K562 (cell line): ENCODE results near the gene SMARCB1. TPM values are rescaled to one million over a fixed set of nuclear protein-coding genes. Genes with fewer than 3 reads are reported as not detected.

Source experiments
- ATAC-seq: fragments of 200-7000 bp; cut with Tn5 transposase; 3 replicates; pipeline ENCODE4 v1.9.1; 2020; ENCODE audit warnings: moderate library complexity
- BruUV-seq: library from RNA; stranded (reverse); fragments of 400-500 nt; replicated peaks from 2 replicates; lab custom pipeline; 2021; lab: Mats Ljungman, UMichigan
- CTCF ChIA-PET: fragments of 300-600 bp; formaldehyde crosslinking; extraction: SDS; loops from one replicate; lab custom pipeline; 2021; ENCODE audit warnings: low intra/inter-chr PET ratio; lab: Yijun Ruan, JAX
- POLR2A ChIA-PET: fragments of 300-600, 350-650 bp; sonication (Branson Sonifier 250); formaldehyde crosslinking; extraction: SDS; loops from one replicate; lab custom pipeline; 2021; ENCODE audit warnings: antibody characterized with exemption, inconsistent platforms; lab: Yijun Ruan, JAX
- DNase-seq, 4 experiments: peaks; one replicate each; pipeline versions ENCODE4 v3.0.0 to v3.0.0-alpha.2; 2011 to 2018; ENCODE audit warnings: low spot score in 3 of 4, mixed read lengths in 3 of 4; ENCODE audit errors: extremely low read depth in 1 of 4
- FAIRE-seq: peaks from 2 replicates; lab custom pipeline; 2011; peaks lifted over from hg19 to GRCh38; lab: Jason Lieb, UNC
- H2AFZ ChIP-seq: 2 replicates; pipeline ENCODE4 v1.6.0; 2011; ENCODE audit warnings: low read depth, low read length, control low read depth, inconsistent platforms
- H3K27ac ChIP-seq: fragments of 200-600 bp; 3 replicates; pipeline ENCODE4 v1.8.0; 2011; ENCODE audit warnings: low read depth, mild to moderate bottlenecking, control low read depth, inconsistent platforms, low read length, moderate library complexity, mixed read lengths; ENCODE audit errors: extremely low read depth
- H3K27me3 ChIP-seq, 2 experiments: fragments of 300-600 bp in 1 of 2; 2 replicates in 1 of 2; 3 replicates in 1 of 2; pipeline versions ENCODE4 v1.6.0 to v1.8.0; 2011; ENCODE audit warnings: inconsistent platforms in 2 of 2, low read length in 2 of 2, mild to moderate bottlenecking in 1 of 2, mixed read lengths in 1 of 2, moderate library complexity in 1 of 2; ENCODE audit not compliant: control insufficient read depth in 2 of 2, insufficient read depth in 2 of 2
- H3K36me3 ChIP-seq: fragments of 300-600 bp; 3 replicates; pipeline ENCODE4 v1.8.0; 2011; ENCODE audit warnings: mild to moderate bottlenecking, low read length, inconsistent platforms; ENCODE audit not compliant: control insufficient read depth, insufficient read depth
- H3K4me1 ChIP-seq, 2 experiments: fragments of 200-600 bp in 1 of 2; replicated peaks in 1 of 2; 2 replicates in 1 of 2; 3 replicates in 1 of 2; pipeline versions ENCODE4 v1.5.1 to v1.8.0; 2011; ENCODE audit warnings: inconsistent platforms in 2 of 2, low read length in 2 of 2, mild to moderate bottlenecking in 1 of 2, mixed read lengths in 1 of 2, moderate library complexity in 1 of 2; ENCODE audit not compliant: control insufficient read depth in 2 of 2, insufficient read depth in 2 of 2
- H3K4me2 ChIP-seq: 2 replicates; pipeline ENCODE4 v1.6.1; 2011; ENCODE audit warnings: low read length, control low read depth, inconsistent platforms, mixed read lengths; ENCODE audit not compliant: insufficient read depth
- H3K4me3 ChIP-seq: fragments of 200-600 bp; sonication (generic), shearing (Covaris generic); 2 replicates; pipeline ENCODE4 v1.5.1; 2016; ENCODE audit warnings: control low read depth, inconsistent platforms
- H3K79me2 ChIP-seq: fragments of 200-600 bp; 3 replicates; pipeline ENCODE4 v1.8.0; 2011; ENCODE audit warnings: low read length, inconsistent platforms; ENCODE audit not compliant: control insufficient read depth, insufficient read depth
- H3K9ac ChIP-seq, 2 experiments: 2 replicates each; pipeline versions ENCODE4 v1.6.0 to v1.6.1; 2011; ENCODE audit warnings: low read depth in 2 of 2, low read length in 2 of 2, control low read depth in 1 of 2, inconsistent platforms in 1 of 2, mild to moderate bottlenecking in 1 of 2, mixed read lengths in 1 of 2; ENCODE audit not compliant: insufficient read depth in 1 of 2
- H3K9me1 ChIP-seq: one replicate; pipeline ENCODE4 v1.6.0; 2011; ENCODE audit warnings: inconsistent platforms, mild to moderate bottlenecking, low read length, moderate library complexity; ENCODE audit not compliant: control insufficient read depth, insufficient read depth
- H3K9me3 ChIP-seq: replicated peaks from 2 replicates; pipeline ENCODE4 v1.5.1; 2011; ENCODE audit warnings: low read depth, low read length, inconsistent platforms; ENCODE audit not compliant: control insufficient read depth, insufficient read depth
- H4K20me1 ChIP-seq: replicated peaks from 2 replicates; pipeline ENCODE4 v1.6.1; 2011; ENCODE audit warnings: low read length, inconsistent platforms, mixed read lengths; ENCODE audit not compliant: control insufficient read depth, insufficient read depth
- BCL6 ChIP-seq: fragments of 250-450 bp; sonication (Bioruptor Pico); IDR thresholded peaks from 2 replicates; pipeline ENCODE4 v1.4.0; 2020
- CBFA2T2 ChIP-seq: fragments of 450-650 bp; conservative IDR thresholded peaks from 2 replicates; pipeline ENCODE4 v1.6.1; 2017; ENCODE audit warnings: mild to moderate bottlenecking
- CC2D1A ChIP-seq: fragments of 450-650 bp; IDR thresholded peaks from 2 replicates; pipeline ENCODE4 v1.6.1; 2017; ENCODE audit warnings: mild to moderate bottlenecking
- CHD4 ChIP-seq: fragments of 200-600 bp; sonication (generic); IDR thresholded peaks from 3 replicates; pipeline ENCODE4 v1.6.1; 2012; ENCODE audit warnings: low read depth, mild to moderate bottlenecking, mixed read lengths, low read length, inconsistent platforms; ENCODE audit not compliant: insufficient read depth, insufficient replicate concordance, poor library complexity, severe bottlenecking
- CREM ChIP-seq: IDR thresholded peaks from 2 replicates; pipeline ENCODE4 v1.6.1; 2014; ENCODE audit warnings: antibody characterized with exemption, low read depth
- CXXC5 ChIP-seq: fragments of 250-450 bp; sonication (Bioruptor Pico); IDR thresholded peaks from 2 replicates; pipeline ENCODE4 v1.8.0; 2022; ENCODE audit warnings: inconsistent platforms, mild to moderate bottlenecking, moderate library complexity
- ETV1 ChIP-seq: fragments of 450-650 bp; conservative IDR thresholded peaks from 2 replicates; pipeline ENCODE4 v1.6.1; 2016; ENCODE audit warnings: missing genetic modification characterization, control low read depth, low read depth, missing compliant biosample characterization
- KAT7 ChIP-seq: sonication (generic); formaldehyde crosslinking; IDR thresholded peaks from 2 replicates; pipeline ENCODE4 v1.8.0; 2022; ENCODE audit warnings: missing genetic modification reagents, mild to moderate bottlenecking, borderline replicate concordance
- NFIC ChIP-seq: fragments of 450-650 bp; IDR thresholded peaks from 2 replicates; pipeline ENCODE4 v1.6.1; 2017; ENCODE audit warnings: mild to moderate bottlenecking, inconsistent platforms
- NR2C2 ChIP-seq, 2 experiments: fragments of 200-800 bp in 1 of 2; sonication (Bioruptor generic) in 1 of 2; sonication (generic) in 1 of 2; formaldehyde crosslinking in 1 of 2; IDR thresholded peaks; 2 replicates each; pipeline versions ENCODE4 v1.6.1 to v1.8.0; 2016 to 2022; ENCODE audit warnings: mild to moderate bottlenecking in 1 of 2, missing compliant biosample characterization in 1 of 2, missing genetic modification characterization in 1 of 2, missing genetic modification reagents in 1 of 2
- RBM14 ChIP-seq: fragments of 200-400 bp; formaldehyde crosslinking; IDR thresholded peaks from 2 replicates; pipeline ENCODE4 v1.6.1; 2018; ENCODE audit warnings: low read depth, mild to moderate bottlenecking, low read length, moderate library complexity, borderline replicate concordance; ENCODE audit not compliant: insufficient read depth
- ZNF23 ChIP-seq: fragments of 250-450 bp; sonication (Bioruptor Pico); IDR thresholded peaks from 2 replicates; pipeline ENCODE4 v1.4.0; 2020; ENCODE audit warnings: mild to moderate bottlenecking
- ZSCAN32 ChIP-seq: fragments of 450-650 bp; formaldehyde crosslinking; IDR thresholded peaks from 2 replicates; pipeline ENCODE4 v1.4.0; 2020; ENCODE audit warnings: mild to moderate bottlenecking, moderate library complexity
- WGBS: fragments of 100-300 bp; shearing (Covaris generic); methylation state at CpG from one replicate; pipeline ENCODE4 v1.1.6; 2016; ENCODE audit warnings: low coverage, mixed read lengths; ENCODE audit not compliant: insufficient coverage; ENCODE audit errors: missing lambda C conversion rate; 5-methylcytosine and 5-hydroxymethylcytosine counted together
- in situ Hi-C: fragments of 300-500 bp; cut with MboI; formaldehyde crosslinking; loops from 4 replicates; pipeline ENCODE4 v1.15.0; 2018; ENCODE audit warnings: inconsistent platforms, mixed read lengths
- intact Hi-C: fragments of 100-400 bp; cut with micrococcal nuclease; formaldehyde crosslinking; loops from 2 replicates; pipeline ENCODE4 v1.14.2; 2022
- polyA plus RNA-seq, 8 experiments: library from polyadenylated mRNA; depleted of rRNA in 4 of 8; stranded (reverse) in 5 of 8; unstranded in 3 of 8; fragments of >200 nt; fragmentation: Nextera tagmentation in 2 of 8; fragmentation: Illumina TruSeq in 1 of 8; extraction: Ambion mirVana in 2 of 8; extraction: Trizol in 1 of 8; gene quantifications; 2 replicates each; pipeline versions ENCODE4 v1.2.1 to v1.2.3, GENCODE V29; 2011 to 2014; ENCODE audit warnings: inconsistent platforms in 1 of 8, missing spikeins in 1 of 8
- total RNA-seq, 7 experiments: library from RNA; depleted of rRNA in 6 of 7; stranded (reverse); fragments of >200 nt in 6 of 7; fragmentation: Illumina TruSeq in 2 of 7; extraction: Trizol in 2 of 7; gene quantifications; 2 replicates each; pipeline versions ENCODE4 v1.2.1 to v1.2.3, GENCODE V29; 2011 to 2021; ENCODE audit warnings: low replicate concordance in 1 of 7
- TF ChIP-seq, protein P1 (sequence below), 2 experiments: fragments of 450-650 bp; conservative IDR thresholded peaks; 2 replicates each; pipeline ENCODE4 v1.6.1; 2017; ENCODE audit warnings: mild to moderate bottlenecking in 2 of 2, moderate library complexity in 2 of 2
- TF ChIP-seq, protein P2 (sequence below): fragments of 250-450 bp; sonication (Bioruptor Pico); IDR thresholded peaks from 2 replicates; pipeline ENCODE4 v1.8.0; 2022; ENCODE audit warnings: moderate library complexity, mild to moderate bottlenecking, inconsistent platforms
- TF ChIP-seq, protein P3 (sequence below): fragments of 450-650 bp; conservative IDR thresholded peaks from 2 replicates; pipeline ENCODE4 v1.6.1; 2016; ENCODE audit warnings: missing genetic modification characterization, low read depth, mild to moderate bottlenecking, missing compliant biosample characterization, moderate library complexity
- TF ChIP-seq, protein P4 (sequence below): fragments of 250-450 bp; sonication (Bioruptor Pico); IDR thresholded peaks from 2 replicates; pipeline ENCODE4 v1.5.0; 2021; ENCODE audit warnings: mild to moderate bottlenecking, borderline replicate concordance

The SMARCB1 gene
- total and polyA plus RNA-seq, 9 of the 15 experiments (the other 6 are each of a cell fraction or from before 2014, with no cell fraction given) = 1.2 to 113 (median 65.4) TPM

DNA sequence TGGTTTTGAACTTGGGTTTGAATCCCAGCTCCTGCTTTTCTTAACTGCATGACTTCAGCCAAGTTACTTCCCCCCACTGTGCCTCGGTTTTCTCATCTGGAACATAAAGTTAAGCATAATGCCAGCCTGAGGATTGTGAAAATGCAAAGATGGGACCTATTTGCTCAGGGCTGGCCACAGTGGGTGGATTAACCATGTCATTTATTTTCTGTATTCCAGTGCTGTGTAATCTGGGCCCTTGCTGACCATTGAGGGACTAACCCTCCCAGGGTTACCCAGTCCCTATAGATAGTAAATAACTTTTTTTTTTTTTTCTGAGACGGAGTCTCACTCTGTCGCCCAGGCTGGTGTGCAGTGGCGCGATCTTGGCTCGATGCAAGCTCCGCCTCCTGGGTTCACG, 31.1 kb upstream of the SMARCB1 start (continued):
- TF ChIP-seq NR2C2 (CRISPR knock-in tag; IDR thresholded peaks at IDR 0.05) = no peak
- TF ChIP-seq NR2C2 (tag; IDR thresholded peaks at IDR 0.05) = no peak
- no peak for TF ChIP-seq CHD4
- no peak for TF ChIP-seq ZNF23 (CRISPR knock-in tag)
- no peak for TF ChIP-seq CBFA2T2

DNA sequence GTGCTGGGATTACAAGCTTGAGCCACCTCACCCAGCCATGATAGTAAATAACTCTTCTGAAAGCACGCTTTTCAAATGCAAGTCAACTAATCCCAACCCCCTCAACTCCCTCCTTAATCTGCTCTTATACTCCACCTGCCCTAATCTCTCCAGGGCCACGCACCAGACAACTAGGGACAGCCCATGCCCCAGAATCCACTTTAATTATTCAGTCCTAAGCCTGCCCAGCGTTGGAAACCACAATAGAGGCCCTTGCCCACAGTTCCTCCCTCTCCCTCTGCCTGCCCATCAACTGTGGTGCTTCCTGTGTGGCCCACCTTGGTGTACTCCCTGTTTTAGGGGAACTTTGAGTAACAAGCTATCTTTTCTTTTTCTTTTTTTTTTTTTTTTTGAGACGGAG, 29.9 kb upstream of the SMARCB1 start:
- Histone ChIP-seq H4K20me1 (no peaks in the 10 kb centered on the region), H3K27ac (no peak overlapping the region), H3K27me3 (no peaks in the 10 kb centered on the region), H3K4me1 (peaks cover 4 to 11% of the 10 kb centered on the region in 2 experiments; a peak in 3 of 5 replicates), H3K79me2 (no peaks in the 10 kb centered on the region), H3K9me3 (no peaks in the 10 kb centered on the region), H3K4me2 (no peak overlapping the region), H3K9me1 (no peaks in the 10 kb centered on the region), H3K4me3 (no peak overlapping the region), H2AFZ (no peak overlapping the region), H3K36me3 (no peaks in the 10 kb centered on the region), H3K9ac (no peak overlapping the region)
- POLR2A ChIA-PET = interaction anchor here (0.6 to 2.0 kb wide), 2 partner anchors 9 to 220 kb away, joined by 3 to 4 read pairs; no protein-coding TSS in a partner anchor
- 13% methylated on average over 3 of the region's 4 CpGs for WGBS
- FAIRE-seq = no peak
- no peak for ATAC-seq
- in situ Hi-C loops = no loop called here
- CTCF ChIA-PET = no interaction called here
- no TSS peak for BruUV-seq
- no peak for DNase-seq
- intact Hi-C loops = no loop called here
- TF ChIP-seq ETV1 = no peak
- TF ChIP-seq ZSCAN32 (CRISPR knock-in tag) = no peak
- TF ChIP-seq, protein P1, sequence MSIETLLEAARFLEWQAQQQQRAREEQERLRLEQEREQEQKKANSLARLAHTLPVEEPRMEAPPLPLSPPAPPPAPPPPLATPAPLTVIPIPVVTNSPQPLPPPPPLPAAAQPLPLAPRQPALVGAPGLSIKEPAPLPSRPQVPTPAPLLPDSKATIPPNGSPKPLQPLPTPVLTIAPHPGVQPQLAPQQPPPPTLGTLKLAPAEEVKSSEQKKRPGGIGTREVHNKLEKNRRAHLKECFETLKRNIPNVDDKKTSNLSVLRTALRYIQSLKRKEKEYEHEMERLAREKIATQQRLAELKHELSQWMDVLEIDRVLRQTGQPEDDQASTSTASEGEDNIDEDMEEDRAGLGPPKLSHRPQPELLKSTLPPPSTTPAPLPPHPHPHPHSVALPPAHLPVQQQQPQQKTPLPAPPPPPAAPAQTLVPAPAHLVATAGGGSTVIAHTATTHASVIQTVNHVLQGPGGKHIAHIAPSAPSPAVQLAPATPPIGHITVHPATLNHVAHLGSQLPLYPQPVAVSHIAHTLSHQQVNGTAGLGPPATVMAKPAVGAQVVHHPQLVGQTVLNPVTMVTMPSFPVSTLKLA (conservative IDR thresholded peaks at IDR 0.05) = no peak
- TF ChIP-seq, protein P2, sequence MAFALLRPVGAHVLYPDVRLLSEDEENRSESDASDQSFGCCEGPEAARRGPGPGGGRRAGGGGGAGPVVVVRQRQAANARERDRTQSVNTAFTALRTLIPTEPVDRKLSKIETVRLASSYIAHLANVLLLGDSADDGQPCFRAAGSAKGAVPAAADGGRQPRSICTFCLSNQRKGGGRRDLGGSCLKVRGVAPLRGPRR (CRISPR knock-in tag) = no peak
- no peak for TF ChIP-seq CC2D1A
- no peak for TF ChIP-seq RBM14
- TF ChIP-seq CREM = no peak
- no peak for TF ChIP-seq CXXC5 (CRISPR knock-in tag)
- no peak for TF ChIP-seq BCL6 (CRISPR knock-in tag)
- TF ChIP-seq NFIC = no peak
- TF ChIP-seq, protein P3, sequence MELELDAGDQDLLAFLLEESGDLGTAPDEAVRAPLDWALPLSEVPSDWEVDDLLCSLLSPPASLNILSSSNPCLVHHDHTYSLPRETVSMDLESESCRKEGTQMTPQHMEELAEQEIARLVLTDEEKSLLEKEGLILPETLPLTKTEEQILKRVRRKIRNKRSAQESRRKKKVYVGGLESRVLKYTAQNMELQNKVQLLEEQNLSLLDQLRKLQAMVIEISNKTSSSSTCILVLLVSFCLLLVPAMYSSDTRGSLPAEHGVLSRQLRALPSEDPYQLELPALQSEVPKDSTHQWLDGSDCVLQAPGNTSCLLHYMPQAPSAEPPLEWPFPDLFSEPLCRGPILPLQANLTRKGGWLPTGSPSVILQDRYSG (tag) = no peak
- no peak for TF ChIP-seq KAT7
- TF ChIP-seq, protein P4, sequence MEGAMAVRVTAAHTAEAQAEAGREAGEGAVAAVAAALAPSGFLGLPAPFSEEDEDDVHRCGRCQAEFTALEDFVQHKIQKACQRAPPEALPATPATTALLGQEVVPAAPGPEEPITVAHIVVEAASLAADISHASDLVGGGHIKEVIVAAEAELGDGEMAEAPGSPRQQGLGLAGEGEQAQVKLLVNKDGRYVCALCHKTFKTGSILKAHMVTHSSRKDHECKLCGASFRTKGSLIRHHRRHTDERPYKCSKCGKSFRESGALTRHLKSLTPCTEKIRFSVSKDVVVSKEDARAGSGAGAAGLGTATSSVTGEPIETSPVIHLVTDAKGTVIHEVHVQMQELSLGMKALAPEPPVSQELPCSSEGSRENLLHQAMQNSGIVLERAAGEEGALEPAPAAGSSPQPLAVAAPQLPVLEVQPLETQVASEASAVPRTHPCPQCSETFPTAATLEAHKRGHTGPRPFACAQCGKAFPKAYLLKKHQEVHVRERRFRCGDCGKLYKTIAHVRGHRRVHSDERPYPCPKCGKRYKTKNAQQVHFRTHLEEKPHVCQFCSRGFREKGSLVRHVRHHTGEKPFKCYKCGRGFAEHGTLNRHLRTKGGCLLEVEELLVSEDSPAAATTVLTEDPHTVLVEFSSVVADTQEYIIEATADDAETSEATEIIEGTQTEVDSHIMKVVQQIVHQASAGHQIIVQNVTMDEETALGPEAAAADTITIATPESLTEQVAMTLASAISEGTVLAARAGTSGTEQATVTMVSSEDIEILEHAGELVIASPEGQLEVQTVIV (CRISPR knock-in tag) = no peak
